Left hindlimb (tissue), 1 donor: ENCODE results near the gene PLEKHB2.
"Not testable (repeated sequence)": the region's sequence is repeated elsewhere in the genome, so short reads cannot be mapped to it uniquely, and the experiment has no call there.

Source experiments
- DNase-seq: peaks from one replicate; pipeline ENCODE4 v3.0.0-alpha.2; 2018

PLEKHB2 gene

DNA sequence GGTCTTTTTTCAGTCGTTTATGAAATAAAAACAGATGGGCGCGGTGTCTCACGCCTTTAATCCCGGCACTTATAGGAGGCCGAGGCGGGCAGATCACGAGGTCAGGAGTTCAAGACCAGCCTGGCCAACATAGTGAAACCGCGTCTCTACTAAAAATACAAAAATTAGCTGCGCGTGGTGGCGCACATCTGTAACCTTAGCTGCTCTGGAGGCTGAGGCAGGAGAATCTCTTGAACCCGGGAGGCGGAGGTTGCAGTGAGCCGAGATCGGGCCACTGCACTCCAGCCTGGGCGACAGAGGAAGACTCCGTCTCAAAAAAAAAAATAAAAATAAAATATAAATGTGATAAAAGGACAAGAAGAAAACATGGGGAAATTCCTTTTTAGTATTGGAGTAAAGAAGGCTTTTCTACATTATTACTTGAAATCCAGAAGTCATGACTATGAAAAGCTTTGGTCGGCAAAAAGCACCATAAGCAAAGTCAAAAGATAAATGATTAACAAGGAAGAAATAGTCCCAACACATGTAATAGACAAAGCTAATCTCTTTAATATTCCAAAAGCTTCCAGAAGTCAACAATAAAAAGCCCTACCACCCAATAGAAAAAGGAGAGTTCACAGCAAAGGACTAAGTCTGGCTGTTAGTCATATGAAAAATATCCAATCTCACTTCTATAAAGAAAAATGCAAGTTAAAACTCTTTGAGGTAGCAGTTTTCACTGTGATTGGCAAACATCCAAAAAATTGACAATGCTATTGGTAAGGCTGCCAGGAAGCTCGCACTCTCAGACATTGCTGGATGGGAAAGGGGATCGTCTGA lies 10.5 kb upstream of the PLEKHB2 start:
- DNase-seq: no peak

DNA sequence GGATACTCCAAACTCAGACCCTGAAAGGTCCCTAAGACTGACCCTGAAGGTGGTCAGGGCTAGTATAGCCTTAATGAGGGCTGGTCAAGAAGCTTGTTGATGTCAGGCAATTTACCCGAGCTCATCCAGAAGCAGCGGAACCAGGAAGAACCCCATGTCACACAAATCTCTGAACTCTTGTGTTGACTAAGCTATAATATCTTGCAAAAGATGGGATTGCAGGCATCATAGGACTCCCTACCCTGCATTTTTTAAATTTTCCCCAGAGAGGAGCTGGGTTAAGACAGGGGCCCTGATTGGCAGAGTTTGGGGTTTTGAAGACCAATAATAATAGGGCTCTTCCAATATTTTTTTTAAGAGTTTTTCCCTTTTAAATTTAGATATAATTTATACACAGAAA lies 2.0 kb upstream of the PLEKHB2 start:
- no peak for DNase-seq

DNA sequence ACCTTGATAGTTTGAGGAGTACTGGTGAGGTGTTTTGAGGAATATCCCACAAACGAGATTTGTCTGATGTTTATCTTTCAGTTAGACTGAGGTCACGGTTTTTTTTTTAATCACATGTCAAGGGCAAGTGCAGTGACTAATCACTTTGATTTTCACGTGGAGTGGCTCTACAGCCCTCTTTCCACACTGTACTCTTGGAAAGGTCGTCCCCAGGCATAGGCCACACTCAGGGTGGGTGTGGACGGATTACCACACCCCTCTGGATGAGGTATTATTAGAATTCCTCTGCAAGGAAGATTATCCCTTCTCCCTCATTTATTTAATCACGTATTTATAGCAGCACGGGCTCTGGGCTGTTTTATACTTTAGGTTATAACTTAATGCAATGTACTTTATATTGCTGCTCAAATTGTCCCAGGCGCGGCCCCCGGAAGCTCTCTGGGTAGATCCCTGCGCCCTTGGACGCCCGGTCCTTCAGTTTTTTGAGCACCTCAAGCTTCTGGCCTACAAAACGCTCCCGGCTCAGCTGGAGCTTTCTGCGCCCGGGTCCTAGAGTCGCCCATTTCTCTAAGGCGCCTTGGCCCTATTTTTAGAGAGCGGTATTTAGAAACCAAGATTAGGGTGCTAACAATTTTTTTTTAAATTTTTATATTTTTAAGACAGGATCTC lies 515 bp upstream of the PLEKHB2 start:
- no peak for DNase-seq

DNA sequence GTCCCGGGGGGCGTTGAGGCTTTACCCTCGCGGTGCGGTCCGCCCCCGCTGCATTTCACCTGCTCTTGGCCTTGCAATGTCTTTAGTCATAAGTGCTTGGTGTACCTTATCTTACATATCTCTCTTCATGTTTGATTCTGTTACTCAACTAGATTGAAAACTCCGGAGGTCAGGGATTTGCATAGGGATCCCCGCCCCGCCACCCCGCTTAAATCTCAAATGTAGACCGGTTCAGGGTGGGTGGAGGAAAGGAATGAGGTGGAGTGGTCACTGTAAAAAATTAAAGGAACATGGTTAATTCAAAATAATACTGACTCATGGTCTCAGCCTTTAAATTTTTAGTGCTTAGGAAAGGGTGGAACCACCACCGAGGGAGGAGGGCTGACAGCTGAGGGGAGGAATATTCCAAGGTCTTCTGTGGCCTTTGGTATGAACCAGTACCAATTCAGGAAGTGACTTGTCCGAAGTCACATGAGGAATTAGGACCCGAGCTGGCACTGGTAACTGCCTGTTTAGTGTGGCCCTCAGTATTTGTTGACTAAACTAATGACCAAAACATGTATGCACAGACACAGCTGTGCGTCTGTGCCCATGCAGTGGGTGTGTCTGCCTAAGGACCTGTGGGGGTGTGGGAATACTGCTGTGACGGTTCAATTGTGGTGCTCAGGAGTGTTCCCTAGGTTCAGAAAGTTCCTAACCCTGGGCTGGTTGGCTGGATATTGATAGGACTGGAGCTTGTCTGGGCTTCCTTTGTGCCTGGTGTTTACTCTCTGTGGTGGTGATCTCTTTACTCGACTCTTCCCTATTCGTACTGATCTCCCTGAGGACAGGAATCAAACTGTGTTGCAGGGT lies 1.0 kb downstream of the PLEKHB2 start:
- DNase-seq: no peak

GRCh38 chr2:131112529-131112928 lies 7.4 kb downstream of the PLEKHB2 start:
- DNase-seq: no peak

GRCh38 chr2:131113566-131114227 lies 8.6 kb downstream of the PLEKHB2 start:
- DNase-seq: no peak

DNA sequence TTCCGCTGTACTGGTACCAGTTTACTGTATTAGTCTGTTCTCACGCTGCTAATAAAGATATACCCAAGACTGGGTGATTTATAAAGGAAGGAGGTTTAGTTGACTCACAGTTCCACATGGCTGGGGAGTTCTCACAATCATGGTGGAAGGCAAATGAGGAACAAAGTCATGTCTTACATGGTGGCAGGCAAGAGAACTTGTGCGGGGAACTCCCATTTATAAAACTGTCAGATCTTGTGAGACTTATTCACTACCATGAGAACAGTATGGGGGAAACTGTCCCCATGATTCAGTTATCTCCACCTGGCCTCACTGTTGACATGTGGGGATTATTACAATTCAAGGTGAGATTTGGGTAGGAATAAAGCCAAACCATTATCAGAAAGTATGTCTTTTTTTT lies 9.8 kb downstream of the PLEKHB2 start:
- not testable (repeated sequence) for DNase-seq

DNA sequence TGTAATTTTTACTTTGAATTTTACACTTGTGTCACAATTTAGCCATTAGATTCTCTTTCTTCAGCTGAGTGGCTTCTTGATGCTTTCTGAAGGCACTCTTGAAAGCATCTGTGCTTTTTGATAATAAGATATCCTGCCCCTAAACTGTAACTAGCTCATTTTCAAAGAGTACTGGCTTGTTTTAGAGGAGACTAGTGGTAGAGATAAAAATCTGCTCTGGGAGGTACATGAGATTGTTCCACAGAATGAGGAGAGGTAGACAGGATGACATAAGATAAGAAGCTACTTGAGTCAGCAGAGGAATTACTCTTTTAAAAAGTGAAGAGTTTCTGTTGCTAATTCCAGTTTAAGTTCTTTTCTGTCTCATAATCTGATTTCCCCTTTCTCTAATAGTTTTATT lies 10.6 kb downstream of the PLEKHB2 start:
- DNase-seq: no peak

DNA sequence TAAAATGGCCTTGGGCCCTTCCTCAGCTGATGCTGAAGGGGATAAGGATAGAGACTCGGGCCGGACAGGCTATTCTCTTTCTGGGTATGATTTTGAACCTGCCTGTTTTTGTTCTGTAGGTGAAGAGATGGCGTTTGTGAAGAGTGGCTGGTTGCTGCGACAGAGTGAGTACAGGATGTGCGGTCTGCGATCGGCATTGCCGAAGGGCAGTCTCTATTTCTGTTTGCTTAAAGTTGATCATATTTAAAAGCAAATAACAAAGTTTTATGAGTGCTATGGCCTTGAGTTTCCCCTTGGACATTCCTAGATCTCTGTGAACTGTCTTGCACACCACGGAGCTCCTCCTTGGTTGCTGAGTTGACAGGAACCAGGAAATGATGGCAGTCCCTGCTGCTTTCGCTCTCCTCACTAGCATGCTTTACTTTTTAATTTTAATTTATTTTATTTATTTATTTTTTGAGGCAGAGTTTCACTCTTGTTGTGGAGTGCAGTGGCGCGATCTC lies 15.7 kb downstream of the PLEKHB2 start:
- DNase-seq: no peak

- DNase-seq: no peak
Observed at GRCh38 chr2:131121464-131121863, 16.3 kb downstream of the PLEKHB2 start.

DNA sequence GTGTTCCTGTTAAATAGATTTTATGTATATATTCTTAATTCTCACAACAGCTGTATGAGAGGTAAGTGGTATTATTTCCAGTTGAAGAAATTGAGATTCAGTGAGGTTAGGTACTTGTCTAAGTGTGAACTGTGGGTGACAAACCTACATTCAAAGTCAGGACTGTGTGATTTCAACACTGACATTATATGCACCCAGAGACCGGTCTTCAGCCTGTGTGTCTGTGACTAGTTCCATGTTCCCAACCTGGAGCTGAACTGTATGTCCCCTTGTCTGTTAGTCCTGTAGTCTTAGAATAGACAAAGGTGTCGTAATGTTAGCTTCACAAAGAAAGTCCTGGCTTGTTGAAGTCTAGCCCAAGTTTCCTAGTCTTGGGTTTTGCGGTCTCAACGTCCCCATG lies 17.4 kb downstream of the PLEKHB2 start:
- no peak for DNase-seq

DNA sequence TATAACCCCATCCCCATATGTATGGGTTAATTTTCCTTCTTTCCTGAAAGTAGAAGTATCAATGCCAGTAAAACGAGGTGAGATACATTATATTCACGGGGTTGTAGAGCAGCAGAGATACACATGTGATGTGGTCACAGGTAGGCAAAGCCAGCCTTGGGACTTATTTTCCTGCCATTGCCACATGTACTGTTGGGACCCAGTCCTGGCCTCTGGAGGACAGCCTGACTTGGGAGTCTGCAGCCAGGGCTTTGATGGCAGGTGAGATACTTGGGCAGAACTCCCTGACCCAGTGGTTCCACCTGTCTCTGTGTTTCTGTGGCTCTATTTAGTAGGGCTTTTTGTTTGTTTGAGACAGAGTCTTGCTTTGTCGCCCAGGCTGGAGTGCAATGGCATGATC lies 18.1 kb downstream of the PLEKHB2 start:
- no peak for DNase-seq

DNA sequence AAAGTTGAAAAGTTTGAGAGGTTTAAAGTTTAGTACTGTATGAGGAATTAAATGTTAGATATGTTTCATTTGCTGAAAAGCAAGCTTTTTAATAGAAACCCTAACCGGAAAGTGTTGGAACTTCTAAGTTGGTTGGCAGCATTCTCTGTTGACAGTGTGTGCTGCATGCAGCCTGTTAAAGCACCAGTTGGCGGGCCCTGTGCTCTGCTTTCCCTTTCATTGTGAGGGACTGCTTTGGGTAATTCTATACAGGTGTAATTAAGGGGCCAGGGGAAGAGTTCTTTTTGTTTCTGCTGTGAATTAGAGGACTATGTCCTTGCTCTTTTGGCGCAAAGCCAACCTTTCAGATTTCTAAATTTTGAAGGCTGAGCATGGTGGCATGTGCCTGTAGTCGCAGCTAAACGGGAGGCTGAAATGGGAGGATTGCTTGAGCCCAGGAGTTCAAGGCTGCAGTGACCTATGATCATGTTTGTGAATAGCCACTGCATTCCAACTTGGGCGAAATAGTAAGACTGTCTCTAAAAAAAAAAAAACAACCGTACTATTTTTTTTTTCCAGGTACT lies 20.1 kb downstream of the PLEKHB2 start:
- DNase-seq: no peak

GRCh38 chr2:131126436-131126835 lies 21.3 kb downstream of the PLEKHB2 start:
- no peak for DNase-seq

- no peak for DNase-seq
Observed at GRCh38 chr2:131127076-131127475, 21.9 kb downstream of the PLEKHB2 start.

GRCh38 chr2:131127981-131128380 lies 22.8 kb downstream of the PLEKHB2 start:
- no peak for DNase-seq

DNA sequence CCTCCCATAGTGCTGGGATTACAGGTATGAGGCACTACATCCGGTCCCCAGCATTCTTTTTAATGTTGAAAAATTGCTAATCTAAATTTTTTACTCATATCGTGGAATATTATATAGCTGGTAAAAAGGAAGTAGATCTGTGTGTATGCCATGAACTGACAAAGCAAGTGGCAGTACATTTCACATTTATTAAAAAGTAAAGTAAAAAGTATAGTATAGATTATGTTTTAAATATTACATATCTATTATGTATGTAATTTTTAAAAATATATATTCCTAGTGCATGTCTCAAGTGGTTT lies 25.1 kb downstream of the PLEKHB2 start:
- DNase-seq: no peak

GRCh38 chr2:131132729-131133128 lies 27.6 kb downstream of the PLEKHB2 start:
- no peak for DNase-seq

- DNase-seq: no peak
Observed at GRCh38 chr2:131140581-131140980, 35.4 kb downstream of the PLEKHB2 start.

DNA sequence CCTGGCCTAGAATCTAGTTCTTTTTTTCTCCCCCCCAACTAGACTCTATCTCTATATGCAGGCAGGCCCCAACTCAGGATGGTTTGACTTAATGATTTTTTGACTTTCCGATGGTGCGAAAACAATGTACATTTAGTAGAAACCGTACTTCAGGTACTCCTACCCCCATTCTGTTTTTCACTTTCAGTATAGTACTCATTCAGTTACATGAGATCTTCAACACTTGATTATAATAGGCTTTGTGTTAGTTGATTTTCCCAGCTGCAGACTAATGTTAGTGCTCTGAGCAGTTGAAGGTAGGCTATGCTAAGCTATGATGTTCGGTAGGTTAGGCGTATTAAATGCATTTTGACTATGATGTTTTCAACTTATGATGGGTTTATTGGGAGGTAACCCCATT lies 37.7 kb downstream of the PLEKHB2 start:
- DNase-seq: no peak

DNA sequence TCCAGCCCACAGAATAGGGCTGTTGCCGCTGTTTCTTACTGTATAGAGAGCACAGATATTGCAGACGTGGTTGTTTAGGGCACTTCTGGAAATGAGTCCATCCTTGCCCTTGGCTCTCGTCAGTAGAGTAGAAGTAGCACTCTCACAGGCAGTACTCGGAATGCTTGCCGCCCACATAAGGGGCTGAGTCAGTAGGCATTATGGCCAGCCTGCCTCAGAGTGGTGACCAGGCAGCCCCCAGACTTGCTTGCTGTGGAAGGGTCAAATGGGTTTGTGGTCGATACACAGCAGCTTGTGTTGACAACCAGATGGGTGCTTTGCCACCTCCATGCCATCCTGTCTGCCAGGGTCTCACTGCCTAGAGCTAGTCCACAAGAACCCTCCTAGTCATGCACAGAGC lies 38.7 kb downstream of the PLEKHB2 start:
- DNase-seq: no peak

DNA sequence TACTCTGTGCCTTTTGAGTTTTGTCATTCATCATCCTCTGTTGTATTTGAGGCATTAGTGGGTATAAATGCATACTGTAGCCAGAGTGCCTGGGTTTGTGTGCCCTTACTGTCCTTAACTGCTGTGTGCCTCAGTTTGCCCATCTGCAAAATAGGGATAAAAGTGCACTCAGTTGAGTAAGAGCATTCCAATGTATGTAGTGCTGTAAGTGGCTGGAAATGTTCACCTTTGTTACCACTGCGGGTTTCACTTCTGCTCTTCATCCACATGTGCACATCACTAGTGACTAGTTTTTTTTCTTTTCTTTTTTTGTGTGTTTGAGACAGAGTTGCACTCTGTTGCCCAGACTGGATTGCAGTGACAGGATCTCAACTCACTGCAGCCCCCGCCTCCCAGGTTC lies 39.9 kb downstream of the PLEKHB2 start:
- DNase-seq: no peak

DNA sequence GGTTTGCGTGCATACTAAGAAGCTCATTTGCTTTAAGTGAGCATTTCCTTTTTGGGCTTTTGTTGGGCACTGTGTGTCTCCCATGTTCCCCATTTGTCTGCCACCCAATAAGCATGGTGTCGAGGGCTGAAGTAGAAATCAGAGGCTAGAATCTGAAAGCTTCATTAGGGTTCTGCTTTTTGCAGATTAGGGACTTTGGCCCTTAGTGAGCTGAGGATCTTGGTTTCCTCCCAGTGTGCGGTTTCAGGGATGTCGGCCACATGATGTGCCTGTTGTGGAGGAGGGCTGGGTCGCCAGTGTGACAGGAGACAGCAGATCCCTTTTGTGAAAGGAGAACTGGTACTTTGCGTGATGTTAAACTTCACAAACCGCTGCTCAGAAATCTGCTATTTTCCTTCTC lies 41.1 kb downstream of the PLEKHB2 start:
- no peak for DNase-seq
